DMS79 treated with DMSO at 0.1 percent for 48 hours (cell line): ENCODE measurements around the gene HOXB5.

Experiments
- DNase-seq: peaks from one replicate; lab custom pipeline; 2025; lab: John Stamatoyannopoulos, UW

HOXB5 gene

DNA sequence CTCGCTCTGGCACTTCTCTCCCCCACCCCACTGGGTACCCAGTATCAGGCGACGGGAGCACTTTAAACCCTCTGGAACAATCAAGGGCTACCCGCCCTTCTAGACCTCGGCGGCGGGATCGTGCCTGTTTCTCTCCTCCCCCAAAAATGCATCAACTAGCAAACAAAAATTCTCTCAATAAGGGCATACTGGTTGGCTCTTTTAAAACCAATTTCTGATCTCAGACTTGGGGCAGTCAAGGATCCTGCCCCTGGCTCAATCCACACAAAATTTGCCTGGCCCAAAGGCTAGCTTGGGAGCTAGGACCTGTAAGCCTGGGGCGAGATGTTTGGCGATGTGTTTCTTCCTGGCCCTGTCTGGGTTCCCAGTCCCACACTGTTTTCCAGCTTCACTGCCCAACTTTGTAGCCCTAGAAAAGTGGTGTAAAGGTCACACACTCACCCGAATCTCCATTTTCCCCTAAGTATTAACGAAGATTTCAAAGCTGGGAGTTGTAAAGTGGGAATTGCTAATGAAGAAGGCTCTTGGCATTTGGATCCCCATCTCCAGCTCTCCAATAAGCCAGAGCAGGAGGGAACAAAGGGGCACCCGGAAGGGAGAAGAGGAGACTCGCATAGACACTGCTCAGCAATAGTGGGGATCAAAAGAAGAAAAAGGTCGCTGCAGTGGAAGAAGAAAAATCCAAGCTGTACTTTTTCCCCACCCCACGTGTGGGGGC is 34.3 kb downstream of the HOXB5 start:
- DNase-seq = no peak

DNA sequence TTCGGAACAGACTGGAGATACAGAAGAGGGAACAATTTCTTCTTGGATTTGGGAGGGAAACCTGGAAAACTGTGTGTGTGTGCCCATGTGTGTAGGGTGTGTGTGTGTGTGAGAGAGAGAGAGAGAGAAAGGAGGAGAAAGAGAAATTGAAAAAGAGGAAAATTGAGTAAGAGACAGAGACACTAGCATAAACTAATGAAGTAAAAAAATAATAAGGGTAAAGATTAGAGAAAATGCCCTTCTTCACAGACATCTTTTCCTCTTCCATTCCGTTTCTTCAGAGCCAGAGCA is 34.8 kb downstream of the HOXB5 start:
- DNase-seq = no peak

DNA sequence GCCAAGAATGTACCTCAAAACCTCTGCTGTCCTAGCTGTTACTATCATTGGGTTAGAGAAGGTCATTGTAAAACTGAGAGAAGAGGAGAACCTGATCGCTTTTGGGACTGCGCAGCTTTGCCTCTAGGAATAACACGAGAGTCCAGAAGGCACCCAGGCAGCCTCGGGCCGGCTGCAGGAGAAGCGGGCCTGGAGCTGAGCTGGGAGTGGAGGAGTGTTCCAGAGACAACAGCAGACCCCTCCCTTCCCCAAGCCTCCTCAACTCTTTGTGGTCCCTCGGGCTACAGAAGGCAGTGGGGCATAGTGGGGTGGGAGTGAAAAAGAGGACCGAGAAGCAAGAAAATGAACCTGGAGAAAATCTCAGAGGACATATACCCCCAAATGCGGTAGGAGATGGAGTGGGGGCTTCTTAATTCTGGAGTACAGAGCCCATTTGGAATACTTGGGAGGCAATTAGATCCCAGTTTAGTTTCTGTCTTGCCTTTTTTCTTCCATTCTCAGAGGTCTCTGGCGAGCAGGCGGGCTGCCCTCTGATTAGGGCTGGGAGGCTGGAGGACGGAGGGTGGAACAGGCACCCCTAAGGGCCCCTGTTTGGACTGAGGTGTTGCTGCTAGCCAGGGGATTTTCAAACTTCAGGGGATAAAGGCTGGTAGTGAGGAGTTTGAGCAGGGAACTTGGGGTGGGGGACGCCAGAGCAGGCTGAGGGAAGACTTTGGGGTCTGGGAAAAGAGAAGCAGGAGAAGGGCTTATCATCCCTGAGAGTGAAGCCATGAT is 35.3 kb downstream of the HOXB5 start:
- DNase-seq = no peak

DNA sequence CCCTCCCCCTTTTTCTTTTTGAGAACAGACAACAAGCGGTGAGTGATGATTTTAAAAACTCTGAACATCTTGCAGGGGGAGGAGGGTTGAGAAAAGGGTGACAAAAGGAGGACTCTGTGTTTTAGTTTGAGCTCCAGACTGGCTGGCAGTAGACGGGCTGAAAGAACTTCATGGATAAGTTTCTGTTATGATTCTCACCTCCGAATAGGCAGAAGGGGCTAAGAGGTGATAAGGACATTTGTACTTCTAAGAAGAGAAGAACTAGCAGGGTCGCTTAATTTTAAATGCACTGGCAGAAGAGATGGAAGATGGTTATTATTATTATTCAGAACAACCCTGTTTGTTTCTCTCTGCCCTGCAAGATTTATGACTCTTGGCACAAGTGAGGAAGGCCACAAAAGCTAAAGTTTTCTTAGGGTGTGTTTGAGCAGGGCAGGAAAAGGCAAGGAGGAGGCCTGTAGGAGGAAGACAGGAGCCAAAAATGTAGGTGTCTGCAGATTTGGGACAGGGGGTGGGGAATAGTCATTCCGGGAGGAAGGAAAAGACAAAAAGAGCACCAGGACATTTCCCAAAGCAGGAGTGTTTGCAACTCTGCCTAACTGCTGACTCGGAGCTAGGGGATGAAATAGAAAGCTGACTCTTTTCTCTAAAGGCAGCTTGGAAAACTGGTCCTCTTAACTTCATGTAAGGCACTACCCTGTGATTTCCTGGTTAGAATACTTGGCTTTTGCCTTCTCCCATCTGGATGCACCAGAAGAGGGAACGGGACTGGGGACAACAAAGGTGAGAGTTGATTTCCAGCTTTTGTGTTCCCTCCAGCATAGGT is 36.8 kb downstream of the HOXB5 start:
- no peak for DNase-seq

DNA sequence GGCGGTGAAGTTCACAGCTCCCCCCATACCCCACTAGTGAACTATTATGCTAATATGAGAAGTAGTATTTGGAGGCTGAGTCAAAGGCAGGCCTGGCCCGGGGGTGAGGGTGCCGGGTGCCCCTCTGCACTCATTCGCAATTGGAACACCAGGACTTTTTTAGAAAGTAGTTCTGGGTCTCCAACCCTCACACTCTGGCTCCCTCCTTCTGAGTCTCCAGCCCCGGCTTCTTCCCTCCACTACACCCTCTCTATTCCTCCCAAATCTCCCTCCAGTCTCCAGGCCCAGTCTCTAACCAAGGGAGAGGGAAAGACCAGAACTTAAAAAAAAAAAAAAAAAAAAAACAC is 37.4 kb downstream of the HOXB5 start:
- no peak for DNase-seq

DNA sequence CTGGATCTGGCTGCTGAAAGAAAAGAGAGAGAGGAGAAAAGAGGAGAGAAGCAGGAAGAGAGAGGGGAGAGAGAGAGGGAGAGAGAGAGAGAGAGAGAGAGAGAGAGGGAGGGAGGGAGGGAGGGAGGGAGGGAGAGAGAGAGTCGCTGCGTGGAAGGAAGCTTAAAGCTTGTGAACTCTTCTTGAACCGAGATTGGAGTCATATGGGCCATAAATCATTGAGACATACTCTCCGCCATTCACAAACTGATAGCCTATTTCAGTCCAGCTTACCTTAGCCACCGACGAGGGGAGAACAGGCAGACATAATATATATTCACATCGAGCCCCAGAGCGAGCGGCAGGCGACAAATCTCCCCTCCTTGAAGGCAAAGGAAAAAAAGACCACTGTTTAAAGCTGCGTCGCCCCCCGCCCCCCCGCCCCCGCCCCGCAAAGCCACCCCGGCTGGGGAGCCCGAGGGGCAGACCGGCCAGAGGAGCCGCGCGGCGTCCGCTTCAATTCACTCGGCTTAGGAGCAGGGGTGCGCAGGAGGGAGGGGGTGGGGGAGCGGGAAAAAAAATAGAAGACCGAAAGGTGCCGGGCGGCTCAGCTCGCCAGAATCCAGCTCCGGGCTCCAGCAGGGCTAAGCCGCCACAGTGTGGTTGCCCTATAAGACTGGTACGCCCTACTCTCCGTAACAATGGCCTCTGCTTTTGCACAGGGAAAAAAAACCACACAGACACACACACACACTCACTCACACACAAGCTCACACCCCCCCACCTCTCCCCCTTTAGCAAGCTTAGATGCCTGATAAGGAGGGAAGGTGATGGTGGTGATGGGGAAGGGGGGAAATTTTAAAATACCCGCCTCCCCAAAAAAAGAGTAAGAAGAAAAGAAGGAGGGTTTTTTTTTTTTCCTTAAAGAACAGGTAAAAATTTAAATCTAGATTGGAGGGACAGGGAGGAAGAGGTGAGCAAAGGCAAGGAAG is 38.0 kb downstream of the HOXB5 start:
- DNase-seq = peak; percentile 82

DNA sequence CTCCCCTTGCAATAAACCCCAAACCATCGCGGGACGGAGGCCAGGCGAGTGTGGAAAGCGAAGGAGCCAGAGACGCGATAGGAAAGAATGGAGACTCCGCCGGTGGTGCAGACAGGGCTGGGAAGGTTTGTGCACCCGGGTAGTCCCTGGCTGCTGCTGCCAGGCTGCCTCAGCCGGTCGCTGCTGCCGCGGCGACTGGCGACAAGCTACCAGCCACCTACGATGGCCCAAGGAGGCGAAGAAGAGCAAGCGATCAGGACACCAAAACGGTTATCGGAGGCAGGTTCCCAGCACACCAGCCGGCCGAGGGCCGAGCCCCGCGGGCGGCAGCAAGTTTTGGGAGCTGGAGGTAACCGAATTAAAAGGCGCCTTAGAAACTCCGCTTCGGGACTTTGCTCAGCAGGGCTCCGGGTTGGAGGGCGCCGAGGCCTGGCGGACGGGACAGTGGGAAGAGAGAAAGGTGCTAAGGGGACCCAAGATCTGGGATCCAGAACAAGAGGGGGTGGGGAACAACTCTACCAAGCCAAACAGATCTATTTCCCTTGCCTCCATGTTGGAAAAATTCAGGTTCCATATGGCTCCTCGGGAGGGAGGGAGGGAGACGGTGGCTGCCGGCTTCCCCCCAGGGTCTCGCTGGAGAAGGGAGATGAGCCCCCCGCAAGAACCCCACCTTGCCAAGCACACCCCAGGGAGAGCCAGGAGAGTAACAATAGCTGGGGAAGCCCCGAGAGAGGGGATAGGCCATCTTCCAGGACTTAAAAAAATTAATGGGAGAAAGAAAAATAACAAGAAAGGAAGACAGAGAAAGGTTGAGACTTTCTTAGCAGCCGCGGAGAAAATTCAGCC is 38.9 kb downstream of the HOXB5 start:
- DNase-seq = peak; percentile 67

DNA sequence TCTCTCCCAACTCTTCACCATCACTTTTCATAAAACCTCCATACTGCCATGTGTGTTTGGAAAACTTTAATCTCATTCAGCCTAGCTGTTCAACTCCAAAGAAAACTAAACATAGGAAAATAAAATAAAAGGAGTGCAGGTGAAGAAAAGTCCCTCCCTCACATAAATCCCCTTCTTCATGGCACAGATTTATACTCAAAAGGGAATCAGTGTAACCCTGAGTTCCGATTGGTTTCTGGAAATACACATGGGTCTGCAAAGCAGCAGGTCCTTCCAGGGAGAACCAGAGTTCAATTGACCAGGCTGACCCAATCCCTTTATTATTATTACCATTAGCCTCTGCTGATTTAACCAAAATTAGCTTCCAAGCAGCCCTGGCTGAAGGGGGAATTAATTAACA is 39.8 kb downstream of the HOXB5 start:
- DNase-seq = peak; percentile 38

DNA sequence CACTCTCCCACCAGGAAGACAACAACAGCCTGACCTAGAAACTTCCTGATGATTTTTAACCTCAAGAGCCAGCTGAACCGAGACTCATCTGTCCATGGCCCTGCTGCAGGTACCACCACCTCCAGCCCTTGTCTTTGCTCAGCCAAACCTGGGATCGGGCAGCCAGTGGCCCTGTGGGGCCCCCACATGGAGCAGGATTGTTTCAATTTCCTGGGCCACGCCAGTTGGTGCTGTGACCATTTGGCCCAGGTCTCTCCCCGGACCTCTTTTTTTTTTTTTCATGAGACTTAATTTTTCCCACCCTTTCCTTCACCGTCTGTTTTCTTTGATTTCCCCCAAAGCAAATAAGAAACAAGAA is 40.4 kb downstream of the HOXB5 start:
- no peak for DNase-seq

DNA sequence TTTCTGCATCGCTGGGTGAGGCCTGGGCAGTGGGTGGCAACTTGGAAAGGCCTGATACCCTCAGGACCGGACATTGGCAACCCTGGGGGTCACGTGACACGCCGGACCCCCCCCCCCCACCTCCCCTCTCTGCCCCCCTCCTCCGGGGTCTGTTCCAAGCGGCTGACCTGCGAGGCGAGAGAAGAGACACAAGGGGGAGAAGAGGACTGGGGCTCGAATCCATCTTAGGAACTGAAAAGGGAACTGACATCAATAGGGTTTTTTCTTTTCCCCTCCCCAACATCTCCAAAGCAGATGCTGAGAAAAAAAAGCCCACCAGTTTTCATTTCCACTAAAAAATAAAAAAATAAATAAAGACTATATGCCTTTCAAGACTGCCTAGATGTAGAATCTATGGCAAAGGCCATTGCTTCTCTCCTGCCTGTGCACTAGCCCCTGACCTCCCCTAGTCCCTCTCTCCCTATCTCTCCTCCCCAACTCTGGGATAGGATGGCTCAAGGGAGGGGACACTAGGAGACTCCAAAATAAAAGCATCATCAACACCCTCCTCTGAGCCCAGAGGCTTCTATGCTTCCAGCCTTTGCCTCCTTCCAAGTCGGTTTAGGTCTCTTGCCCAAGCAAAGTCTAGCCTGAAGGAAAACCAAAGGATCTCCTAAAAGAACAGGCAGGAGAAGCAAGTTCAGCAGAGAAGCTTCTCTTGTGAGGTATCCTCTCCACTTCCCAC is 41.0 kb downstream of the HOXB5 start:
- no peak for DNase-seq

DNA sequence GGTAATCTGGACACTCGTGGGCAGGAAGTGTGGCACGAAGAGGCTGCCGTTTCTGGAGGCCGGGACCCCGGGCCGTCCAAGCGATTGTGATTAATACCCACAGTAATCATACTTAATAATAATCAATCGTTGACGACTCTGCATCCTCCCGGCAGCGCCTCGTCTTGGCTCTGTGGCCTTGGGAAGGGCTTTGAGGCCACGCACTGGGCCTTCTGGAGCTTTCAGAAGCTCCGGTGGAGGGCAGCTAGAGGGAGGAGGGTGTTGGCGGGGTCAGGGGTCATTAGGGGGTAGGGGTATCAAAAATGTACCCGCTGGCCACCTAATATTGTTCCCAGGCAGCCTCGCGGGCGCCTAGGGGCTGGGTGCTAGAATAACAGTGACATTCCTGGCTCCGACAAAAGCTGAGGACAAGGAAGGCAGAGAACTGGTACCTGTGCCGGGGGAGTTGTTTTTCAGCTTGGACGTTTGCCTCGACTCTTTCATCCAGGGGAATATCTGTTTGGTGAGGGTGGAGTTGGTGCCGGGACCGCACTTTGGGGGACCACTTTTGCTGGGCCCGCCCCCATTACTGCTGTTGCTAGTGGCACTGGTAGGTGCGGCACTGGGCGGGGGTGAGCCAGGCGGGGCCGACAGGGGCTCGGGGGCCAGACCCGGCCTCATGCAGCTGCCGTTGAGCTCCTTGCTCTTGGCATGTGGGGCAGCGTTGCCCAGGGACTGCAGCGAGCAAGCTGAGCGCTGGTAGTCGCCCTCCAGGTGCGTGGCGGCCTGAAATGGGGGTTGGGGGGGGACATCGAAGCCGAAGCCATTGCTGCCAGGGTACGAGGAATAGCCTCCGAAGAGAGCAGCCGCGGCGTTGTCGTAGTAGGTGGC is 41.7 kb downstream of the HOXB5 start:
- DNase-seq = no peak

DNA sequence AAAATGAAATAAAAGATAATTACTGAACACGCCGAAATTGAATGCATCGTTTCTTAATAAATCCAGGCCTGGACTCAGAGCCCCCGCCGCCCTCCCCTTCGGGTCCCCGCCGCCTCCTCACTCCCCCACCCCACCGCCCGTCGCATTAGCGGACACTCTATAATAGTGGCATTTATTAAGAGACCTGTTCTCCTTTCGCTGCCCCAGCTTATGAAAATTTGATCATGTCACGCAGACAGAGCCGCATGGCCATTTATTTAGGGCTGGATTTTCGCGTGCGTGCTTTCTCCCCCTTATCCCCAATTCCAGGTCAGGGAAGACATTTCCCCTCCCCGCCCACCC is 42.4 kb downstream of the HOXB5 start:
- DNase-seq = no peak

DNA sequence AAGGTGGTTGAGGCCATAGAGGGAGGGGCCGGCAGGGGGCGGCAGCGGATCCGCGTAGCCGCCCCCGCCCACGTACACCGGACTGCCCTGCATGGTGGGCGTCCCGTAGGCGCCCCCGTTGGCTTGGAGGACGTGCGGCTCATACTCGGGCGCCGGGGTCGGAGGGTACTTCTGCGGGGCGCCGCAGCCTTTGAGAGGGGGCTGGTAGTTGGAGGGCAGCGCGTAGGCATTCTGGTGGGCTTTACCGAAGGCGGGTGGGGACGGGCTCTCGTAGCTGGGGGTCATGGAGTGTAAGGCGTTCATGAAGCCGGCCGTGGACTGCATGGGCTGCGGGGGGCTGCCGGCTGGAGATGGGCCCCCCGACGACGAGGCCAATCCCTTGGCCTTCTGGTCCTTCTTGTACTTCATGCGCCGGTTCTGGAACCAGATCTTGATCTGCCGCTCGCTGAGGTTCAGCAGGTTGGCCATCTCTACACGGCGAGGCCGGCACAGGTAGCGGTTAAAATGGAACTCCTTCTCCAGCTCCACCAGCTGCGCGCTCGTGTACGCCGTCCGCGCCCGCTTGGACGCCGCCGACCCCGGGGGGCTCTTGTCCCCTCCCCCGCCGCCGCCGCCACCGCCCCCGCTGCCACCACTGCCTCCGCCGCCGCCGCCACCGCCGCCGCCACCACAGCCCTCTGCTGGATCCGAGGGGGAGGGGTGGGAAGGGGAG is 42.9 kb downstream of the HOXB5 start:
- DNase-seq = no peak

DNA sequence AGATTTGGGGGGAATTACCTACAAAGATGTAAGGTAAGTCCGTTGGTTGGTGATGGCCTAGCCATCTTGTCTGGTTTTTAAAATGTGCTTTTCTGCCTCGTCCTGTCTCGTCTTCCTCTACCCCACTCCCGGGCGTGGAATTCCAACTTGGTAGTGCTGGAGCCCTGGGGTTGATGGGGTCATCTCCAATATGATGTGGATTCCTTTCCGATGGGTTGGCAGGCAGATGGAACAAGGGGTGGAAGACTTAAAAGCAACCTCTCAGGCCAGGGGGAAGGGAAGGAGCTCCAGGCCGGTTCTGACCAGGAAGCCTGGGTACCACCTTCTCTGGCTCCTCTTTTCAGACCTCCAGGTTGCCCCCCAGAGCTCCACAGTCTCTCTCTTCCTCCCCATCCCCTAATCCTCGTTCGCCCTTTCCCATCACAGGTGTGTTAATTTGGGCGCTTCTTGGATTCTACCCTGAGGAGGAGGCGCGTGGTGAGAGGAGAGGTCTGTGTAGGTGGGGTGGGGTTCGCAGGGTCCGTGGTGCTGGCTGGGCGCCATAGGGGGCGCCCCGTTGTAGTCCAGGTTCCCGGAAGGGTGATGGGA is 43.6 kb downstream of the HOXB5 start:
- no peak for DNase-seq

DNA sequence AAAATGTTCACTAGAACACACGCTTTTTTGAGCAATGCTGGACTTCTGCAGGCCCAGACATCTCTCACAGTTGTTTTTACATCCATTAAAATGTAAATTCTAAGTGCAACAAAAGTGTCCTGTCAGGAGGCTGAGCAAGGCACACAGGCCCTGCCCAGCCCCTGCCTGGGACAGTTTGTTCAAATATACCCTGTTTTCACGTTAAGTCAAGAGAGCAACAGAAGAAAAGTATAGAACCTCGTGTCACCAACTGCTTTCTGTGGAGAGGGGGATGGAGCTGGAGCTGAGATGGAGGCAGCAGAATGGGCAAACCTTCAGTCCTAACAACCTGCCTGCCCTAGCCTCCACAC is 44.3 kb downstream of the HOXB5 start:
- no peak for DNase-seq

DNA sequence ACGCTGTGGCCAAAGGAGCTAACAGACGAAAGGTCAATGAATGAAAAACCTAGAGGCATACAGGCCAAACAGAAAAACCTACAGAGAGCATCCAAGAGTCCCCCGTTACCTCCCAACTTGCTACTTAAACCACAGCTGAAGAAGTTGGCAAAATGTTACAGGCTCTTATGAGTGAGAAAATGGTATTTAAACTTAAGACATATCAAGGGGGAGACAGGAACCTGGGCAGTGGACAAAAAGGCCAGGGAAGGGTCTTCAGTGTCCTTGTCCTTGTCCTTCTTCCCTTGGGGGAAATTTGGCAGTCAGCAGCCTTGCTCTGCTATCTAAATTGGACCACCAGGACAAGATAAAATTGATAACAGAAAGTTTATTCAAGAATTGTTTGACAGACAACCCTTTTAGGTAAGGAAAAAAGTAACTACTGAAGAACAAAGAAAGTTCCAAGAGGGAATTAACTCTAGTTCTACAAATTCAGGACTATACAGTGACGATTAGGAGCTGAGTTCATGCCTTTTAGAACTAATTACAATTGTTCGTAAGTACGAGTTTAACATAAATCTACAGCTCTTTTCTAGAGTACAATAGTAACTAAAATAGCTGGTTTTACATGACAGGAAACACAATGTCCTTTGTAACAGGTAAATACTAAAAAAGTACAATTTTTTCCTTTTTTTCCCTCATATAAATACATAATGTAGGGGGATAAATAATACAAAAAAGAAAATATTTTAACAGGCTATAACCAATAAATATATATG is 44.9 kb downstream of the HOXB5 start:
- DNase-seq = peak; percentile 58

DNA sequence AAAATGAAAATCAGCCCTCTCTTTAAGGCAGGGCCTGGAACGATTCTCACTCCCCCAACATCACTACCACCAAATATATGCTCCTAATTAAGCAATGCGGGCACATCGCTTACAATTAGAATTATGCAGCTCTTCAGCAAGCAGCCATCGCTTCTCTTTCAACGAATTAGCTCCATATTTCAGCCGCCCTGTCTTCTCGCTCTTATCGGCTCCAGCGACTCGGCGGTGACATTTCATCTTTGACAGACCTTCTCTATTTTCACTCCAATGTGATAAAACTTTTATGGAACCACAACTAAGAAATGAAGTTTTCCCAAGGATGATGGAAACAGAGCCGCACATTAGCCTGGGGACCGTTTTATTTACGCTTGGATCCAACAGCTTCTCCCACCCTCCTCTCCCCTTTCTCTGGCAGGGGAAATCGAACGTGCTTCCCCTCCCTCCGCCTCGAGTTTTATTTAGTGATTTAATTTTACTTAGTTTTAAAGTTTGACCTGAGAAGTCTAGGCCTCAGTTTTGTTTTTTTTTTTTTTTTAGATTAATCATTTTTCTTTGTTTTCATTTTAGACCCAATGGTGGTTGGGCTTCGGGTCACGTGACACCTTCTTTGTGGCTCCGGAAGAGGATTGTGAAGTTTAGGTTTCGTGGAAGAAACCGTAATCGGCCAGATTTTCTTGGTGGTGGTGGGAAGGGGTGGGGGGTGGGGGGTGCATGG is 45.6 kb downstream of the HOXB5 start:
- DNase-seq = peak; percentile 59
